ENCODE measurements around the gene RGS12.

The RGS12 gene

DNA sequence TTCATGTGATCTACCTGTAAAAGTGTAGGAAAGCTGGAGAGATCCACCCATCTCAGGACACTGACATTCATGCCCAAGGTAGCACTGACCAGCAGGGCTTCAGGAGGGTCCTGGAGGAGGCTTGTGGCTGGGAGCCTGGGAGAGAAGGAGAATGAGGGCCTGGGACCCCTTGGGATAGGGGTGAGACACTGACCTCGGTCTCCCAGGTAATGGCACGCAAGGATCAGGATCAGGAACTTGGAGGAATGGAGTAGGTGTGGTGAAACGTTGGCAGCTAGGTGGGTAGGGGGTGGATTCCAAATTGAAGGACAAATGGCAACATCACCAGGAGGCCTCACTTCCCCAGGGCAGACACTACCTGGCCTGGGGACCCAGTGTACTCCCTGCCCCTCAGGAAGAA is 12.4 kb upstream of the RGS12 start:
- DNase-seq, result no peak

DNA sequence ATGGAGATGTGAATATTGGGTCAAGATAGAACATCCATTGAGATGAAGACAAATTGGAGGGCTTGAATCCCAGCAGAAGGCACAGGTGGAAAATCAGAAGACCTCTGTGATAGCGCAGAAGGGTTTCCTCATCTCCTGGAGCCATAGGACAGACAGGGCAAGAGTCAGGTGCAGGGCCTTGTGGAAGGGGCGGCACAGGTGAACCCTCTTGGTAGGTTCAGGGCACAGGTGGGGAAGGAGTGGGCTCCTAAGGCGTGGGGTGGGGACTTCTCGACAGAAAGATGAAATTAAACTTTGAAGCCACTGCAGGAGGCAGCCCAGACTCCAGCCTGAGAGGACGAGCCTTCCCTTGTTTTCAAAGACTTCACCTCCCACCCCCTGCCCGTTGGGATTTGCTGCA is 9.3 kb upstream of the RGS12 start:
- no peak for DNase-seq

DNA sequence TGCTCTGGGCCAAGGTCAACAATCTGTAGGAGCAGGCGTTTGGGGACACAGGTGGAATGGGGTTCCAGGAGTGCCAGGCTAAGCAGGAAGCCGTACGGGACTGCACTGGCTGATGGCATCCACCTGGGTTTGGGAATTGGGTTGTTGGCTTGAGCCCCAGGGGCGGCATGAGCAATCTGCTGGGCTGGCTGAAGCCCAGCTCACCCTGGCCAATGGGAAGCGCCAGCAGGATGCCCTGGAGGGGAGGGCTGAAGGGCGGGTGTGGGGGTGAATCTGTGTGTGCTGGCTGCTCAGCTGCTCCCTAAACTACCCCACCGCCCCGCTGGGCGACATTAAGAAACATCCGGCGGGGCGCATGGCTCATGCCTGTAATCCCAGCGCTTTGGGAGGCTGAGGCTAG is 8.9 kb upstream of the RGS12 start:
- DNase-seq, result no peak

DNA sequence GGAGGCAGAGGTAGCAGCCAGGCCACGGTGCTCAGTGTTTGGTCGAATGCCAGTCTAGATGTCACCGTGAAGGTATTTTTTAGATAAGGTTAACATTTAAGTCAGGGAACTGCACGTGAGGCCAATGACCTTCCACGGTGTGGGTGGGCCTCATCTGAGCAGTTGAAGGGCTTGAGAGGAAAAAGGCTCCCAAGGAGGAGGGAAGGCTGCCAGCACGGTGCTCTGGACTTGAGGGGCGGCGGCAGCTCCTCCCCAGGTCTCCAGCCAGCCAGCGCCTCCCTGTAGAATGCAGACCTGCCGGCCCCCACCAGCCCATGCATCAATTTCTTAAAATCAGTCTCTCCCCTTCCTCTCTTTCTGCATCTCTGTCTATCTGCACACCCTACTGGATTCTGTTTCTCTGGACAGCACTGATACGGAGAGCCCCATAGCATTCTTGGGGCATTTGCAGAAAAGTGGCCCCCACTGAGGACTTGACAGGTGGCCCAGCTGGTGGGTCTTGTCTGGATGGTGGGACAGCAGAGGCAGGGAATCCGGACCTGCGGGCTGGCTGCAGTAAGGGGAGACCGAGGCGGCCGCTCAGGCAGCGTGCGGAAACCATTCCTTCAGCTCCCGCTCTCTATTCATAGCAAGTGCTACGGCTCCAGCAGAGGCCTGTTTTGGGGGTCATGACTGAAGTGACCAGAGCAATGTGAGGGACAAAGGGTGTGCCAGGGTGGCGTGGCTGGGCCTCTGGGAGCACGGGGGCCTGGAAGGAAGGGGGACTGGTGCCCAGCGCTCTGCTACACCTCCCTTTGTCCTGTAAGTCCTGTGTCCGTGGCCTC is 7.9 kb upstream of the RGS12 start:
- no peak for DNase-seq

DNA sequence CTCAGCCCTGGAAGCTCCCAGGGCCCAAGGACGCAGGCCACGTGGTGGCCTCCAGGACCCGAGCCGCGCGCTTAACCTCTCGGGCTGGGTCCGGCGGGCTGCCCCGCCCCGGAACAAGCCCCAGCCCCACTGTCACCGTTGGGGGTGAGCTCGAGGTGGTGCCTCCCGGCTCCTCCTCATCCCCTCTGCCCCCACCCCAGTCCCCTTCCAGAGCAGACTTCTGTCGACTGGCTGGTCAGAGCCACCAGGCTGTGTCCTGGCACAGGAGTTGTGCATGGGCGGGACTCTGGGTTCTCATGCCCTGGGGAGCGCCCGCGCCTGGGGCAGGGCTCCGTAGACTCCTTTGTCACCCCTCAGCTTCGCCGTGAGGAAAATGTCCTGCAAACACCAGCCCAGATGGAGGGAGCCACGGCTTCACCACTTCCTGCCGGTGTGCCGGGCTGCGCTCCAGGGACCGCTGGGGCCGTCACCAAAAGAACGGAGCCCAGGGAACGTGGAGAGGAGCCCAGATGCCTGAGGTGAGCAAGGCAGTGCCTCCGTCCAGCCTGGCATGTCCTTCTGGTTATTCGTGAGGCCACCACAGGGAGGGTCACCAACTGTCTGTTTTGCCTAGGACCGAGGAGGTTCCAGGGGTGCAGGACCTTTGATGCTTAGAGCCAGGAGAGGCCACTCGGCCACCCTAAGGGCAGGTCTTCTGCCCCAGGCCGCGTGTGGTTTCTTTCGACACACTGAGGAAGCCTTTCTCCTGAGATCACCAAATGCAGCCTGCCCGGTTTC is 7.1 kb upstream of the RGS12 start:
- no peak for DNase-seq

DNA sequence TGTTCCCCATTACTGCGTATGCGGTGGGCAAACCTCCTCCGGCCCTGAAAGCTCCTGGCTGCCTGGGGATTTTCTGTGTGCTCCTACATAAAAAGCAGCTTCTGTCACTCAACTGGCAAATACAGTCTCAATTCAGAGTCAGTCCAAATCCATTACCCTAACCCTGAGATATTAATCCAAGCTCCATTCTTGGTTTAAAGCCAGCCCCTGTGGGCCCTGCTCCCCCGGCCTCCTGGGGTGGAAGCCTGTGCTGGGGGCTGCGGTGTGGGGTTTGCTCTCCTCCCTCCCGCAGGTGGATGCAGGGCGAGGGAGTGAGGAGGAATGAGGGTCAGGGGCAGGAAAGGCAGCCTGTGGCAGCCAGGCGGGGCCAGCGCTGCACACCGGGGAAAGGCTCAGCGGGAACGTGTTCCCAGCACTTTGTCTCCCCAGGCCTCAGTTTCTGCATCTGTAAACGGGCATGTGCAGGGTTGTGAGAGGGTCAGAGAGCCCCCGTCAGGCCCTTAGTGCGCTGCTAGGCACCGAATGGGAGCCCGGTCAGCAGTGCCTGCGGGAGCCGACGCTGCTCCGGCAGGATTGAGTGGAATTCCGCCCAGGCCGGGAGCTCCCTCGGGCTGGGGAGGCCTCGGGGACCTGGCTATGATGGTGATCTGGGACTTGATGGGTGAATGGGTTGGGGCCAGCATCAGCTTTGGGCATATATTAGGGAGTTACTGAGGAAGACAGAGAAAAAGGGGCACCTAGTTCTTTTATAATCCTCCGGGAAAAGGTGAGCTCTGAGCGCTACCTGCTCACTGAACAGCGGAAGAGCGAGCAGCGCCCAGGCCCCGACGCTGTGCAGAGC is 6.3 kb upstream of the RGS12 start:
- DNase-seq, result no peak

DNA sequence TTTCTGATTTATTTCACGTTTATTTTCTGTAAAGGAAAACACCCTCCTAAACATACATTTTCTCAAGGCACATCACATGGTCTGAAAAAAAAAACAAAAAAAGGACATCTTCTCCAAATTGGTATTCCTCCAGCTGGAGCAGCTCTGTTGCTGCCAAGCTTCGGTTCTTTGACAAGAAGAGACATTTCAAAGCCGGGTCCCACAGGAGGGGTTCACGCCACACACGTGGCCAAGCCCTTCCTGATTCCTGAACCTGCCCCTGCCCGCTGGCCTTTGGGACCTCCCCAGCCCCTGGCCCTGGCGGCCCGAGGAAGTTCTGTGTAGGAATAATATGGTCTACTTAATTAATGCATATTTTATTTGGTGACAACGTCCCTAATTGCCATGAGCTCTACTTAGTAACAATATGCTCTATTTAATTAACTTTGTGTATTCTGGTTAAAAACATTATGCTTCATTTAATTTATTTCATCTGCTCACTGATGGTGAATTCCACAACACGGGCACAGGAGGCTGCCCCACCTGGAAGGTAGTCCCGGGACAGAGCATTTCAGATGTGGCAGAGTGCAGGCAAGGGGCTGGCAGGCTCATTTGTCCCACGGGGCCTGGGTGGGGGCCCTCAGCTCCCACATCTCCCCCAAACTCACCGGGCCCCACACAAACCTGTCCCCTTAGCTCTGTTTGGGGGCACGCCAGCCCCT is 5.4 kb upstream of the RGS12 start:
- no peak for DNase-seq

DNA sequence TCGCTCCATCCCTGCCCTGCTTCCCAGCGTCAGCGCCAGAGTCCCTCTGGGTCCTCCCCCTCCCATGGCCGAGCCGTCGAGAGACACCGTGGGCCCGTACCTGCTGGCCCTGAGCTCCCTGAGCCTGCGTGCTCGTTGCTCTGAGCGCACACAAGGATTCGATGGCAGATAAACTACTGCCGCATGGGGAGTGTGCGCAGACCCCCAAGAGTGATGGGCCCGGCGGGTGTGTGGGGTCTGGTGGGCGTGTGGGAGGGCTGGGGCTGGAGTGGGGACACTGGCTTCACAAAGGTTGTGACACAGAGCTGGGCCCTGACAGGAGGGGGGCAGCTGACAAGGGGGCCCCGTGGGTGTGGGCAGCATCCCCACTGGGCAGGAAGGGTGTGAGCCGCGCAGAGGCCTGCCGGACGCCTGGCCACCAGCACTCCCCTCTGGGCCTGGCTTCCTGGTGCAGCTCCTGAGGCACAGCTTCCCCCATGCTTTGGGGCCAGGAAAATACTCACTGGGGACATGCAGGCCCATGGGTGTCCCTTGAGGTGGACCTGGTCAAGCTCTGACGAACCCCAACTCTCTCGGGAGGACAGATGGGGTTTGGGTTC is 4.8 kb upstream of the RGS12 start:
- no peak for DNase-seq

DNA sequence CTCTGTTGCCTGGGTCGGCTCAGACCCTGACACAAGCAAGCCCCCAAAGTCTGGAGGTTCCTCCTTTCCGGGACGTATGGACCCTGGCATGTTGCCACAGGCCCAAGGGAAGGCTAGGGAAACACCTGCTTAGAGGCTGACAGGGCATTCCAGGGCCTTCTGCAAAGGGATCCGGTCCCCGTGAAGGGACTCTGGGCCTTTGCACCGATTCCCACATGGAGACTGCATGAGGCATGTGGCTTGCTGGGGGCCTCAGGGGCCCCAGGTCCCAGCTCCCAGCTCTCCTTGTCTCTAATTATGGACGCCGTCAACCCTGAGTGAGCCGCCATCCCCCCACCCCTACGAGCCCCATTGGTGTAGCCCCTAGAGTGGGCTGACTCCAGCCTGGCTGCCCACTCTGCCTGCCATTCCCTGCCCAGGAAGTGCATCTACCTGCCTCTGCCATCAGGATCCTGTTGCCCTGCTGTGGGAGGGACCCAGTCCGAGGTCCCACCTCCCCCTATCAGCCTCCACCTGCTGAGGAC is 4.2 kb upstream of the RGS12 start:
- no peak for DNase-seq

DNA sequence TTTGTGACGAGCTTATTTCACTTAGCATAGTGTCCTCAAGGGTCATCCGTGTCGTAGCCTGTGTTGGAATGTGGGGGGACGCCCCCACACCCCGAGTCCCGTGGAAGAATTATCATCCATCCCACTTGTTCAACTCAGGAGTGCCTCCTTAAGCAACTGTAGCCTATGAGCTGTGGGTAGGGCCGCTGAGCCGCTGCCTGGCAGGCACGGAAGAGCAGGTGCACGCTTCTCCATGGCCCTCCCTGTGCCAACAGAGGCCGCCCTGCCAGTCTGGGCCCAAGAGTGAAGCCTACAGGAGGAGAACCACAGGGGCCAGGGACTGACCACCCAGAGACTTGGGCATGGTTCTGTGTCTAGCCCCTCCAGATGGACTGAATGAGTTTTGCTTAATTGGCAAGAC is 2.3 kb upstream of the RGS12 start:
- DNase-seq, result no peak

DNA sequence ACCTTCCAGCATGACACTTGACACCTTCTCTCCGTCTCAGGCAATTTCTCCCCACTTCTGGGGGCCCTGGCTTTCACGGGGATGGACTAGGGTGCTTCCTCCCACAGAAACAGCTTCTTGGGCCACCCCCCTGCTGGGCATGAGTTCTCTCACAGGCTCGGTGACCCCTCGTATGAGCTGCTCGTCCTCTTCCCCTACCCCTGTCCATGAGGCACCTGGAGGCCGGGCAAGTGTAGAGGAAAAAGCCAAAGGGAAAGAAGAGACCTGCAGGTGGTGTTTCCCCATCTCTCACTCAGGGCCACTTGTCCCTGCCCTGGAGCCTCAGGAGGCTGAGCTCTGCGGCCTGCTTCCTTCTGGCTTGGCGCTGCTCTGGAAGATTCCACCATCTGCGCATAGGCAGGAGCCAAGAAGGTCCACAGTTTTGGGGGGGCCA is 1.9 kb upstream of the RGS12 start:
- DNase-seq, result no peak

DNA sequence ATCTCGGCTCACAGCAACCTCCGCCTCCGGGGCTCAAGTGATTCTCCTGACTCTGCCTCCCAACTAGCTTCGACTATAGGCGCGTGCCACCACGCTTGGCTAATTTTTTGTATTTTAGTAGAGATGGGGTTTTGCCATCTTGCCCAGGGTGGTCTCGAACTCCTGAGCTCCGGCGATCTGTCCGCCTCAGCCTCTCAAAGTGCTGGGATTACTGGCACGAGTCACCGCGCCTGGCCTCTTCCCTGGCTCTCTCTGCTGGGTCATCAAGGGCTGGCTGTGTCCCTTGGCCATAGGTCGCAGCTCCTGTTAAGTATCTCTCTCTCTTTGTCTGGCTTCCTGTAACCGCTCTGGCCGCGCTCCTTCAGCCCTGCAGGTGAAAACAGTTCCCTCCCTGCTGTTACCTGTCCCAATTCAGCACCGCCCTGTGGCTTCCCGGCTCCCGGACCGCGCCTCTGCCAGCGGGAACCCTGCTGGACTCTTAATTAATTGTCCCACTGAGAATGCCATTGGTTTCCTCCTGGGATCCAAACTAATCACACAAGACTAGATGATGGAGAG is 1.3 kb upstream of the RGS12 start:
- no peak for DNase-seq

DNA sequence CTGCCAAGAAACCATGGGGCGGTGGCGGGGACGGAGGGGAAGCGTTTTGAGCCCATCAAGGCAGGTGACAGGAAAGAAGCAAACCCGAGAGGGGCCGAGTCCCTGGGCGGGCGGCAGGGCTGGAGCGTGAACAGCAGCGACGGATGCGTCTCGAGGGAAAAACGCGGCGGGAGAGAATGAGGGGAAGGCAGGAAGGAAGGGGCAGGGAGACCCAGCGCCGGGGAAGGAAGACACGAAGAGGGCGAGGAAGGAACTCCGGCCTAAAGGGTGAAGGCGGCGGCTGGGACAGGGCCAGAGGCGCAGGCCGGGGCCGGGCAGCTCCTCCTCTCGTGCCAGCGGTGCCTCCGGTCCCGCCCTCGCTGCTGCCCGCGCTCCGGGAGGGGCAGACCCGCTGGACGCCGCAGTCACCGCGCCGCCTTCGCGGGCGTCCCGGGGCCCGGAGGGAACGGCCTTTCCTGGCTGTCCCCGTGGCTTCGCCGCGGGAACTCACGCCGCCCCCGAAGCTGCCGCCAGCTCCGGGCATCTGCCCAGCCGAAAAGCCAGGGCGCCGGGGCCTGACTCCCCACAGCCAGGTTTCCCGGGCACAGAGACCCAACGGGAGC is 751 bp upstream of the RGS12 start:
- no peak for DNase-seq

DNA sequence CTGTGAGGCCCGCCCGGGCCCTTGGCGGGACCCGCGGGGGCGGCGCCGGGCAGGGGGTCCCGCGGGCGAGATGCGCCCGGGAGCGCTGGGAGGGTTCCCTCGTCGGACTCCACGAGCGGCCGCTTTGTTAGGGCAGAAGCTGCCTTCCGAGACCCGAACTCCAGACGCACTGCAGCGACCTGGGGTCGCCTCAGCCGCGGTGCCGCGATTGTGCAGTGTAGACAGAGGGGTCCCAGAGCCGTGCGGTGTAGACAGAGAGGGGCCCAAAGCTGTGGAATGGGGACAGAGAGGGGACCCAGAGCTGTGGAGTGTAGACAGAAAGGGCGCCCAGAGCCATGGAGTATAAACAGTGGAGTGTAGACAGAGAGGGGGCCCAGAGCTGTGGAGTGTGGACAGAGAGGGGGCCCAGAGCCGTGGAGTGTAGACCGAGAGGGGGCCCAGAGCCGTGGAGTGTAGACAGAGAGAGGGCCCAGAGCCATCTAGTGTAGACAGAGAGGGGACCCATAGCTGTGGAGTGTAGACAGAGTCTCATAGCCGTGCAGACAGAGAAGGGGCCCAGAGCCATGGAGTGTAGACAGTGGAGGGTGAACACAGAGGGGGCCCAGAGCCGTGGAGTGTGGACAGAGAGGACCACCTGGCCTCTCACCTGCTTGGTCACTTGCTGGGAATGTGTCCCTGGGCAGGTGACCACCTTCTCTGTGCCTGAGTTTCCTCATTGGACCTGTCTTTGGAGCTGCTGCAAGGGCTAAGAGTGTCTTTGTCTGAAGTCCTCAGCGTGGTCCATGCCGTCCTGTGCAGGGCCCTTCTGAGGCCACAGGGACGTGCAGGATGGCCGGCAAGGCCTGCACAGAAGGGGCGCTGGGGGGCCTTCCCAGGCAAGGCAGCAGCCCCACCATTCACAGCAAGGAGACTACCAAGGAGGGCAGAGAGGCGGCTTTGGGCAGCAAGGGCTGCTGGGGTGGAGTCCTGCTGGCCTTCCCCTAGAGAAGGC is 875 bp downstream of the RGS12 start:
- no peak for DNase-seq

DNA sequence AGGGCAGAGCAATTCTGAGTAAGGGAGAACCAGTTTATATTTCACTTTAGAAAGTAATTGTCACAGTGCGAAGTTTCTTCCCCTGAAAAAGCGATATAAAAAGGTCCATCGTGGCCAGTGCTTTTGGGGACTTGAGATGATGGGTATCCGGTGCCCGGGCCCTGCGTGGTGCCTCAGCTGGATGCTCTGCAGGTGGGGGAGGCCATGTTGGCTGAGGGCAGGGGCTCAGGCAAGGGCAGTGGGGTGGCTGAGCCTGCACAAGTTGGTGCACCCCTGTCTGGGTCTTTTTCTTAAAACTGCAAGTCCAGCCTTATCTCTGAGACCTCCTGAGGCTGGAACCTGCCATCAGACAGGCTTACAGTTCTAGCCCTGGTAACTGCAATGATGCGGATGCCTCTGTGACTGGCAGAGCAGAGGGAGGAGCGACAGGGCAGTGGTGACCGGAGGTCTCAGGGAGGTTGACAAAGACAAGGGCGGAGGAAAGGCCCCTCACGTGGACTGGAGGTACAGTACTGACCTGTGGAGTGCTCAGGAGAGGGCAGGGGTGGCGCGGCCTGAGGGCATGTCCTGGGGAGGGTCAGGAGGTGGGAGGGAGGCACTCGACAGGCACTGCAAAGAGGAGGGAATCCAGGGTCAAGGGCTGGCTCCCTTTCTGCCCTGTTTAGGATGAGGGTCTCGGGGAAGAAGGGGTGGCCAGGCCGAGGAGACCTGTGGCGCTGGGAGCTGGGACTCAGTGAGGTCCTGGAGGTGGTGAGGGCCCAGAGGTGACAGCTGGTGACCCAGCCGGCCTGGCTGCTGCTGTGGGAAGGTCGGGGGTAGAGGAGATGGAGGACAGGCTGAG is 1.8 kb downstream of the RGS12 start:
- DNase-seq, result no peak

DNA sequence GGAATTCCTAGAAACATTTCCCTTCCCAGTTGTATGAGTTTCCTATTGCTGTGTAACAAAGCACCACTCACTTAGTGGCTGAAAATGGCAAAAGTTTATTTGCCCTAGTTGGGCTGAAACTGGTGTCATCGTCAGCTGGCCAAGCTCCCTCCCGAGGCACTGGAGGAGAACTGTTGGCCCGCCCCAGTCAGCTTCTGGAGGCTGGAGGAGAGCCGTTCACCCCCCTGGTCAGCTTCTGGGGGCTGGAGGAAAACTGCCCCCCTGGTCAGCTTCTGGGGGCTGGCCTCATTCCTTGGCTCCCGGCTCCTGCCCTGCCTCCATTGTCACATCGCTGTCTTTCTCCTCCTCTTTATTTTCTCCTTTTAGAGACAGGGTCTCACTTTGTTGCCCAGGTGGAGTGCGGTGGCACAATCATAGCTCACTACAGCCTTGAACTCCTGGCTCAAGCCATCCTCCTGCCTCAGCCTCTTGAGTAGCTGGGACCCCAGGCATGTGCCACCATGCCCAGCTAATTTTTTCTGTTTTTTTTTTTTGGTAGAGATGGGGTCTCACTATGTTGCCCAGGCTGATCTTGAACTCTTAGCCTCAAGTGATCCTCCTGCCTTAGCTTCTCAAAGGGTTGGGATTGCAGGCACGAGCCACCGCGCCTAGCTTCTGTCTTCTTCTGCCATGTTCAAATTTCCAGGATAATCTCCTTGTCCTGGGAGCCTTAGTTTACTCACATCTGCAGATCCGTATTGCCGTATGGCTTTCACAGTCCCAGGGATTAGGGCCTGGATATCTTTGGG is 3.2 kb downstream of the RGS12 start:
- DNase-seq, result no peak

DNA sequence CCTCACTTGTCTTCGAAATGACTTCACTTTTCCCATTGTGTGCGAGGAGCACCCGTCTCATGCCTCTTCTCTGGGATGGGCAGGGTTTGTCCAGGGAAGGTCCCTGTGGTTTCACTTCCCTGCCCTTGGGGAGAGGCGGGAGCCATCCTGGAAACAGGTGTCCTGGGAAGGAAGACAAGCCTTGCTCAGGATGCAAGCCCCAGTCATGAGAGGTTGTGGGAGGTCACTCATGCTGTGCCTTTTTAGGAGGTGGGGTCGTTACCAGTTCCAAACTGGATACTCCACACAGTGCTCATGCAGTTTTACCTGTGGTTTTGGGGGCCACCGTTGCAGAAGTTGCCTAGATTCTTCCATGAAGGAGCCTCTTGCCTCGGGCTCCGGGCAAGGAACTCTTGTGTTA is 3.8 kb downstream of the RGS12 start:
- DNase-seq, result no peak

All from effector CD4-positive, alpha-beta T cell (primary cell).